Spleen (tissue), 7 donors: ENCODE measurements around the gene IGLL5.

Source experiments
- POLR2A ChIP-seq, 3 donors: fragments of 450-650 bp; IDR thresholded peaks; one replicate each; pipeline ENCODE4 v1.5.1; 2017; ENCODE audit warnings: antibody characterized with exemption in 3 of 3, mild to moderate bottlenecking in 1 of 3
- POLR2AphosphoS5 ChIP-seq, 3 donors: sonication (generic); formaldehyde crosslinking; IDR thresholded peaks; one replicate each; pipeline ENCODE4 v1.5.1; 2017; ENCODE audit warnings: antibody characterized with exemption in 3 of 3
- TF ChIP-seq, protein P1 (sequence below), 11 experiments: fragments of 200-600 bp in 7 of 11; fragments of 450-650 bp in 4 of 11; sonication (generic) in 4 of 11; IDR thresholded peaks in 8 of 11; conservative IDR thresholded peaks in 3 of 11; 1 replicate in 7 of 11; 2 replicates in 4 of 11; pipeline versions ENCODE4 v1.4.0 to v1.8.0; 2016 to 2021; ENCODE audit warnings: antibody characterized with exemption in 11 of 11, inconsistent platforms in 4 of 11, mild to moderate bottlenecking in 1 of 11
- donor health status: DM: no; HTN: no; CAD: no; lungs with moderate emphysema.
- donor health status: DM: no; HTN: no; CAD: no.
- donor health status: DM: no; HTN: no; CAD: no.

- TF ChIP-seq, protein P1, sequence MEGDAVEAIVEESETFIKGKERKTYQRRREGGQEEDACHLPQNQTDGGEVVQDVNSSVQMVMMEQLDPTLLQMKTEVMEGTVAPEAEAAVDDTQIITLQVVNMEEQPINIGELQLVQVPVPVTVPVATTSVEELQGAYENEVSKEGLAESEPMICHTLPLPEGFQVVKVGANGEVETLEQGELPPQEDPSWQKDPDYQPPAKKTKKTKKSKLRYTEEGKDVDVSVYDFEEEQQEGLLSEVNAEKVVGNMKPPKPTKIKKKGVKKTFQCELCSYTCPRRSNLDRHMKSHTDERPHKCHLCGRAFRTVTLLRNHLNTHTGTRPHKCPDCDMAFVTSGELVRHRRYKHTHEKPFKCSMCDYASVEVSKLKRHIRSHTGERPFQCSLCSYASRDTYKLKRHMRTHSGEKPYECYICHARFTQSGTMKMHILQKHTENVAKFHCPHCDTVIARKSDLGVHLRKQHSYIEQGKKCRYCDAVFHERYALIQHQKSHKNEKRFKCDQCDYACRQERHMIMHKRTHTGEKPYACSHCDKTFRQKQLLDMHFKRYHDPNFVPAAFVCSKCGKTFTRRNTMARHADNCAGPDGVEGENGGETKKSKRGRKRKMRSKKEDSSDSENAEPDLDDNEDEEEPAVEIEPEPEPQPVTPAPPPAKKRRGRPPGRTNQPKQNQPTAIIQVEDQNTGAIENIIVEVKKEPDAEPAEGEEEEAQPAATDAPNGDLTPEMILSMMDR (IDR thresholded peaks at IDR 0.05 in 8 of 11, conservative IDR thresholded peaks at IDR 0.05 in 3 of 11), result peak; percentile 72 to 89 (median 80)
- TF ChIP-seq POLR2AphosphoS5 (IDR thresholded peaks at IDR 0.05) (no peak), POLR2A (IDR thresholded peaks at IDR 0.05) (no peak)
Observed at GRCh38 chr22:22848364-22848866, 39.2 kb upstream of the IGLL5 start.
